HG03108 (cell line): ENCODE results near the gene COL27A1.
"Not testable (repeated sequence)": the region's sequence is repeated elsewhere in the genome, so short reads cannot be mapped to it uniquely, and the experiment has no call there.

Source experiments
- ATAC-seq: cut with Tn5 transposase; IDR thresholded peaks from one replicate; pipeline ENCODE4 v1.9.1; 2021; ENCODE audit warnings: moderate library complexity; ENCODE audit not compliant: unreplicated experiment

Gene COL27A1

GRCh38 chr9:114314881-114315722 is 159.8 kb downstream of the COL27A1 start:
- no peak for ATAC-seq

GRCh38 chr9:114315723-114316363 is 160.5 kb downstream of the COL27A1 start:
- ATAC-seq = no peak

- no peak for ATAC-seq
These were observed 161.4 kb downstream of the COL27A1 start for GRCh38 chr9:114316605-114317230.

- ATAC-seq = no peak
These were observed 162.5 kb downstream of the COL27A1 start for GRCh38 chr9:114317665-114318357.

GRCh38 chr9:114318416-114318815 is 163.1 kb downstream of the COL27A1 start:
- ATAC-seq = no peak

GRCh38 chr9:114319147-114319546 is 163.8 kb downstream of the COL27A1 start:
- ATAC-seq = no peak

- ATAC-seq = not testable (repeated sequence)
These were observed 165.4 kb downstream of the COL27A1 start for GRCh38 chr9:114320710-114321109.

- no peak for ATAC-seq
These were observed 166.4 kb downstream of the COL27A1 start for GRCh38 chr9:114321759-114322158.

- ATAC-seq = not testable (repeated sequence)
These were observed 167.0 kb downstream of the COL27A1 start for GRCh38 chr9:114322160-114322818.

- not testable (repeated sequence) for ATAC-seq
These were observed 167.6 kb downstream of the COL27A1 start, which contains the start of gene ORM1 for GRCh38 chr9:114322831-114323531. Gene ORM1, plus strand, starts transcription at chr9:114323098. Its CDS starts 36 bp downstream, at chr9:114323134.

- ATAC-seq = not testable (repeated sequence)
These were observed 168.5 kb downstream of the COL27A1 start for GRCh38 chr9:114323849-114324248.

GRCh38 chr9:114324492-114324891 is 169.2 kb downstream of the COL27A1 start:
- no peak for ATAC-seq

- ATAC-seq = not testable (repeated sequence)
These were observed 169.6 kb downstream of the COL27A1 start for GRCh38 chr9:114324965-114325364.

- not testable (repeated sequence) for ATAC-seq
These were observed 170.4 kb downstream of the COL27A1 start for GRCh38 chr9:114325684-114326254.

GRCh38 chr9:114327749-114328148 is 172.4 kb downstream of the COL27A1 start:
- no peak for ATAC-seq

- ATAC-seq = not testable (repeated sequence)
These were observed 173.1 kb downstream of the COL27A1 start for GRCh38 chr9:114328357-114328820.

- not testable (repeated sequence) for ATAC-seq
These were observed 173.7 kb downstream of the COL27A1 start for GRCh38 chr9:114328937-114329624.

- not testable (repeated sequence) for ATAC-seq
These were observed 174.3 kb downstream of the COL27A1 start, which contains the start of gene ORM2 for GRCh38 chr9:114329625-114330022. Gene ORM2, plus strand, starts transcription at chr9:114329869. Its CDS starts 36 bp downstream, at chr9:114329905.

GRCh38 chr9:114330636-114331035 is 175.3 kb downstream of the COL27A1 start:
- ATAC-seq = no peak
